Subcutaneous adipose tissue (tissue), 4 donors: ENCODE measurements around the gene NUB1. TPM values are rescaled to one million over a fixed set of nuclear protein-coding genes. Genes with fewer than 3 reads are reported as not detected.

Experiments
- CTCF ChIP-seq: fragments of 450-650 bp; IDR thresholded peaks from one replicate; pipeline ENCODE4 v1.5.1; 2016; ENCODE audit warnings: low read depth, mild to moderate bottlenecking, control low read depth, antibody characterized with exemption, moderate library complexity
- total RNA-seq, 4 donors: library from RNA; depleted of rRNA; stranded (reverse); fragments of >200 nt; gene quantifications; one replicate each; pipeline ENCODE4 v1.1.0, GENCODE V29; 2016

The NUB1 gene
- total RNA-seq, 4 donors from 2014 or later, result 59.2 to 95.4 (median 66.1) TPM

- no peak for TF ChIP-seq CTCF
These were observed 10.9 kb downstream of the NUB1 start for GRCh38 chr7:151352512-151352911.

- TF ChIP-seq CTCF, result no peak
These were observed 19.8 kb downstream of the NUB1 start for GRCh38 chr7:151361193-151361959.

- no peak for TF ChIP-seq CTCF
These were observed 21.6 kb downstream of the NUB1 start for GRCh38 chr7:151363182-151363581.

- no peak for TF ChIP-seq CTCF
These were observed 24.7 kb downstream of the NUB1 start for GRCh38 chr7:151366166-151366879.

- TF ChIP-seq CTCF, result no peak
These were observed 25.2 kb downstream of the NUB1 start for GRCh38 chr7:151366880-151367222.

- no peak for TF ChIP-seq CTCF
These were observed 25.7 kb downstream of the NUB1 start for GRCh38 chr7:151367284-151367683.

GRCh38 chr7:151368136-151368571, 26.5 kb downstream of the NUB1 start:
- TF ChIP-seq CTCF, result no peak
